ENCODE results near the gene RUNX3.

Gene RUNX3

GRCh38 chr1:24933468-24933867 is 3.4 kb upstream of the RUNX3 start:
- no peak overlapping the region for H3K4me3 ChIP-seq (ENCODE audit: low read length)
- WGBS = 79% methylated on average over 12 of the region's 12 CpGs
- no peak overlapping the region for H3K9ac ChIP-seq (ENCODE audit: low read depth, low read length)
- no peak overlapping the region for H3K27ac ChIP-seq (ENCODE audit: low read depth, low read length)
- peaks cover 74% of the 10 kb centered on the region for H3K27me3 ChIP-seq (ENCODE audit: insufficient read depth, low read length)
- no peaks in the 10 kb centered on the region for H3K9me3 ChIP-seq (ENCODE audit: insufficient read depth, low read depth, low read length)
- peaks cover 12% of the 10 kb centered on the region for H3K4me1 ChIP-seq (ENCODE audit: insufficient read depth, low read length)
- no peaks in the 10 kb centered on the region for H3K36me3 ChIP-seq (ENCODE audit: insufficient read depth, low read length)

- WGBS = 72% methylated on average over 13 of the region's 13 CpGs
- peak overlapping the region; percentile 30; the same call in 1 of the 2 replicates for H3K4me3 ChIP-seq (ENCODE audit: low read length)
- peaks cover 81% of the 10 kb centered on the region for H3K27me3 ChIP-seq (ENCODE audit: insufficient read depth, low read length)
- H3K27ac ChIP-seq (ENCODE audit: low read depth, low read length) = no peak overlapping the region
- no peaks in the 10 kb centered on the region for H3K36me3 ChIP-seq (ENCODE audit: insufficient read depth, low read length)
- no peak overlapping the region for H3K9ac ChIP-seq (ENCODE audit: low read depth, low read length)
- no peaks in the 10 kb centered on the region for H3K9me3 ChIP-seq (ENCODE audit: insufficient read depth, low read depth, low read length)
- H3K4me1 ChIP-seq (ENCODE audit: insufficient read depth, low read length) = peaks cover 18% of the 10 kb centered on the region
These were observed 2.7 kb upstream of the RUNX3 start for GRCh38 chr1:24932725-24933294.

GRCh38 chr1:24932284-24932683 is 2.2 kb upstream of the RUNX3 start:
- Histone ChIP-seq H3K4me1 (ENCODE audit: insufficient read depth, low read length) (peaks cover 23% of the 10 kb centered on the region), H3K4me3 (ENCODE audit: low read length) (peak overlapping the region; percentile 51), H3K27ac (ENCODE audit: low read depth, low read length) (no peak overlapping the region), H3K27me3 (ENCODE audit: insufficient read depth, low read length) (peaks cover 86% of the 10 kb centered on the region), H3K9me3 (ENCODE audit: insufficient read depth, low read depth, low read length) (no peaks in the 10 kb centered on the region), H3K36me3 (ENCODE audit: insufficient read depth, low read length) (no peaks in the 10 kb centered on the region), H3K9ac (ENCODE audit: low read depth, low read length) (no peak overlapping the region)
- 2% methylated on average over 34 of the region's 34 CpGs for WGBS

- H3K4me3 ChIP-seq (ENCODE audit: low read length) = peak overlapping the region; percentile 51
- H3K4me1 ChIP-seq (ENCODE audit: insufficient read depth, low read length) = peaks cover 29% of the 10 kb centered on the region
These were observed 1.6 kb upstream of the RUNX3 start for GRCh38 chr1:24931468-24932231.

GRCh38 chr1:24931146-24931467 is 1.0 kb upstream of the RUNX3 start:
- 4% methylated on average over 21 of the region's 21 CpGs for WGBS
- Histone ChIP-seq H3K9me3 (ENCODE audit: insufficient read depth, low read depth, low read length) (no peaks in the 10 kb centered on the region), H3K27ac (ENCODE audit: low read depth, low read length) (no peak overlapping the region), H3K4me1 (ENCODE audit: insufficient read depth, low read length) (peaks cover 34% of the 10 kb centered on the region), H3K9ac (ENCODE audit: low read depth, low read length) (no peak overlapping the region), H3K36me3 (ENCODE audit: insufficient read depth, low read length) (no peaks in the 10 kb centered on the region), H3K27me3 (ENCODE audit: insufficient read depth, low read length) (peaks cover 98% of the 10 kb centered on the region), H3K4me3 (ENCODE audit: low read length) (peak overlapping the region; percentile 51; the same call in 1 of the 2 replicates)

More at GRCh38 chr1:24931468-24932231, 1.6 kb upstream of the RUNX3 start:
- WGBS = 2% methylated on average over 63 of the region's 63 CpGs
- no peaks in the 10 kb centered on the region for H3K36me3 ChIP-seq (ENCODE audit: insufficient read depth, low read length)
- H3K9ac ChIP-seq (ENCODE audit: low read depth, low read length) = no peak overlapping the region
- no peaks in the 10 kb centered on the region for H3K9me3 ChIP-seq (ENCODE audit: insufficient read depth, low read depth, low read length)
- H3K27ac ChIP-seq (ENCODE audit: low read depth, low read length) = no peak overlapping the region
- peaks cover 93% of the 10 kb centered on the region for H3K27me3 ChIP-seq (ENCODE audit: insufficient read depth, low read length)

- H3K36me3 ChIP-seq (ENCODE audit: insufficient read depth, low read length) = no peaks in the 10 kb centered on the region
- no peaks in the 10 kb centered on the region for H3K9me3 ChIP-seq (ENCODE audit: insufficient read depth, low read depth, low read length)
- H3K27ac ChIP-seq (ENCODE audit: low read depth, low read length) = no peak overlapping the region
- peak overlapping the region; percentile 51 for H3K4me3 ChIP-seq (ENCODE audit: low read length)
- H3K27me3 ChIP-seq (ENCODE audit: insufficient read depth, low read length) = peaks cover 99% of the 10 kb centered on the region
- under 1% methylated on average over 129 of the region's 129 CpGs for WGBS
- no peak overlapping the region for H3K9ac ChIP-seq (ENCODE audit: low read depth, low read length)
- H3K4me1 ChIP-seq (ENCODE audit: insufficient read depth, low read length) = peaks cover 32% of the 10 kb centered on the region
These were observed 447 bp downstream of the RUNX3 start for GRCh38 chr1:24929398-24930259.

GRCh38 chr1:24928689-24929397 is 1.2 kb downstream of the RUNX3 start:
- Histone ChIP-seq H3K27ac (ENCODE audit: low read depth, low read length) (no peak overlapping the region), H3K27me3 (ENCODE audit: insufficient read depth, low read length) (peaks cover 97% of the 10 kb centered on the region), H3K36me3 (ENCODE audit: insufficient read depth, low read length) (no peaks in the 10 kb centered on the region), H3K9ac (ENCODE audit: low read depth, low read length) (no peak overlapping the region), H3K4me1 (ENCODE audit: insufficient read depth, low read length) (peaks cover 26% of the 10 kb centered on the region), H3K9me3 (ENCODE audit: insufficient read depth, low read depth, low read length) (no peaks in the 10 kb centered on the region), H3K4me3 (ENCODE audit: low read length) (peak overlapping the region; percentile 51)
- 2% methylated on average over 48 of the region's 48 CpGs for WGBS

- Histone ChIP-seq H3K4me1 (ENCODE audit: insufficient read depth, low read length) (peaks cover 25% of the 10 kb centered on the region), H3K27ac (ENCODE audit: low read depth, low read length) (no peak overlapping the region), H3K9ac (ENCODE audit: low read depth, low read length) (no peak overlapping the region), H3K36me3 (ENCODE audit: insufficient read depth, low read length) (no peaks in the 10 kb centered on the region), H3K4me3 (ENCODE audit: low read length) (peak overlapping the region; percentile 51), H3K27me3 (ENCODE audit: insufficient read depth, low read length) (peaks cover 90% of the 10 kb centered on the region), H3K9me3 (ENCODE audit: insufficient read depth, low read depth, low read length) (no peaks in the 10 kb centered on the region)
- WGBS = 24% methylated on average over 10 of the region's 15 CpGs
These were observed 1.9 kb downstream of the RUNX3 start for GRCh38 chr1:24927988-24928688.

GRCh38 chr1:24927473-24927872 is 2.6 kb downstream of the RUNX3 start:
- no peak overlapping the region for H3K27ac ChIP-seq (ENCODE audit: low read depth, low read length)
- no peaks in the 10 kb centered on the region for H3K36me3 ChIP-seq (ENCODE audit: insufficient read depth, low read length)
- no peaks in the 10 kb centered on the region for H3K9me3 ChIP-seq (ENCODE audit: insufficient read depth, low read depth, low read length)
- H3K9ac ChIP-seq (ENCODE audit: low read depth, low read length) = no peak overlapping the region
- peaks cover 25% of the 10 kb centered on the region for H3K4me1 ChIP-seq (ENCODE audit: insufficient read depth, low read length)
- 75% methylated on average over 15 of the region's 17 CpGs for WGBS
- no peak overlapping the region for H3K4me3 ChIP-seq (ENCODE audit: low read length)
- peaks cover 84% of the 10 kb centered on the region for H3K27me3 ChIP-seq (ENCODE audit: insufficient read depth, low read length)

GRCh38 chr1:24926563-24927249 is 3.4 kb downstream of the RUNX3 start:
- H3K36me3 ChIP-seq (ENCODE audit: insufficient read depth, low read length) = no peaks in the 10 kb centered on the region
- peaks cover 77% of the 10 kb centered on the region for H3K27me3 ChIP-seq (ENCODE audit: insufficient read depth, low read length)
- no peaks in the 10 kb centered on the region for H3K9me3 ChIP-seq (ENCODE audit: insufficient read depth, low read depth, low read length)
- H3K27ac ChIP-seq (ENCODE audit: low read depth, low read length) = no peak overlapping the region
- H3K9ac ChIP-seq (ENCODE audit: low read depth, low read length) = no peak overlapping the region
- WGBS = 27% methylated on average over 14 of the region's 15 CpGs
- peak overlapping the region; percentile 5 for H3K4me3 ChIP-seq (ENCODE audit: low read length)
- H3K4me1 ChIP-seq (ENCODE audit: insufficient read depth, low read length) = peaks cover 25% of the 10 kb centered on the region

Measured in HUES64 (cell line).